GM18499 (cell line): ENCODE data around the gene CALD1.
A peak's percentile ranks its signal among the peaks of the same experiment; 100 is the strongest.
"Not testable (repeated sequence)": the region's sequence is repeated elsewhere in the genome, so short reads cannot be mapped to it uniquely, and the experiment has no call there.

ENCODE experiments used
- ATAC-seq: cut with Tn5 transposase; IDR thresholded peaks from one replicate; pipeline ENCODE4 v1.9.1; 2021; ENCODE audit warnings: moderate number of reproducible peaks; ENCODE audit not compliant: insufficient read depth, unreplicated experiment

CALD1 gene

GRCh38 chr7:134941185-134941900 lies 161.9 kb downstream of the CALD1 start:
- no peak for ATAC-seq

- ATAC-seq = no peak
Observed at GRCh38 chr7:134941952-134942351, 162.5 kb downstream of the CALD1 start.

DNA sequence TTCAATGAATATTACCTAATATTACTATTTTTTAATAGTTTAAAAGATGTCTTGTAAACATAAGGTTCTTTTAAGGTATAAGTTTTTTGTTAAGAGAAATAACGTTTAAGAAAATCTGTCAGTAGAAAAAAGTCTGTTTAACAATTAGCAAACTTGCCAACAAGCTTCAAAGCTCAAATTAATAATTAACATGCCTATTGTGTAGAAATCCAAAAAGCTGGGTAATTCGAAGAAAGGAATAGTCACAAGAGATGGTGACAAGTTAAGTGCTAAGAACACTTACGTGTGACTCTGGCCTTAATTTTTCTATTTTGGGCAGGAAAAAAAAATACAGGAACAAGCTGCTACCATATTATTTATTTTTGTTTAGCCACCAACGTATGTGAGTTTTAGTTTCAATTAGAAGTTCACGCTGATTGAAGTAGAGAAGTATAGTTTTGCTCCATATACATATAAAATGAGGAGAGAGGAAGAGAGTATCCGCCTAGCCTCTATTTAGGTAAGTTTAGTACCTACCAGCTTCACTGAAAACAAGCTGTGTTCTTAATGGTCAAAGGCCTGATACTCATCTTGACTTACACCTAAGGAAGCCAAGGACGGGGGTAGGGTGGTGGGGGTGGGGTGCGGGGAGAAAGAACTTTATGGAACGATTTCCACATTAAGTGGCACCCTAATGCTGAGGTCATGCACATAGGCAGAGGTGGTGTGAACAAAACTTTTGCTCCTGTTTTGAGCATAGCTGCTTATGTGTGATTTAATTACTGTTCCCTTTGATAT lies 163.4 kb downstream of the CALD1 start:
- no peak for ATAC-seq

GRCh38 chr7:134943785-134944400 lies 164.5 kb downstream of the CALD1 start:
- ATAC-seq = no peak

- no peak for ATAC-seq
Observed at GRCh38 chr7:134945691-134946090, 166.3 kb downstream of the CALD1 start.

- no peak for ATAC-seq
Observed at GRCh38 chr7:134946260-134946659, 166.8 kb downstream of the CALD1 start.

DNA sequence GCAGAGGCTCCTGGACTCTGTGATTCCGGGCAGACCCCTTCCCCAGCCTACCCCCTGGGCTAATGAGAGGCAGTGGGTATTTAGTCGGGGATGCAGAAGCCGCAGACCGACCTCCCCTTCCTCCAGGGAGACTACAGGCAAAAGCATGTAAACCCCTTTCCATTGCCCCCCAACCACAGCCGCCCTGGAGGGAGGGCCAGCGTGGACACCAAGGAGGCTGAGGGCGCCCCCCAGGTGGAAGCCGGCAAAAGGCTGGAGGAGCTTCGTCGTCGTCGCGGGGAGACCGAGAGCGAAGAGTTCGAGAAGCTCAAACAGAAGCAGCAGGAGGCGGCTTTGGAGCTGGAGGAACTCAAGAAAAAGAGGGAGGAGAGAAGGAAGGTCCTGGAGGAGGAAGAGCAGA lies 167.9 kb downstream of the CALD1 start:
- ATAC-seq = no peak

GRCh38 chr7:134947831-134948230 lies 168.4 kb downstream of the CALD1 start:
- no peak for ATAC-seq

DNA sequence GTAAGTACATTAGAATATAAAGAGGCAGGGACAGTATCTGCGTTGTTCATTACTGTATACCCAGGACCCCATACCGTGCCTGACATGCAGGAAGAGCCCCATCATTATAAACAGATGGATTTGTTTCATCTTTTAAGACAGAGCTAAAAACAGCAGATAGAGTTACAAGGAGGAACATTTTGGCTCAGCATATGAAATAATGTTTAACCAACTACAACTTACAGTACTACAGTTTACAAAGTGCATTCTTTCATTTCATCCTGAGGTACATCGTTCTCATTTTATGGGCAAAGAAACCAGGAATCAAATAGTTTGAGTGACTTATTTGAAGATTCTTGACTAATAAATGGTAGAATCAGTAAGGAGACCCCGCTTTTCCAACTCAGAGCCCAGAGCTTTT lies 168.8 kb downstream of the CALD1 start:
- ATAC-seq = no peak

- no peak for ATAC-seq
Observed at GRCh38 chr7:134948736-134949135, 169.3 kb downstream of the CALD1 start.

DNA sequence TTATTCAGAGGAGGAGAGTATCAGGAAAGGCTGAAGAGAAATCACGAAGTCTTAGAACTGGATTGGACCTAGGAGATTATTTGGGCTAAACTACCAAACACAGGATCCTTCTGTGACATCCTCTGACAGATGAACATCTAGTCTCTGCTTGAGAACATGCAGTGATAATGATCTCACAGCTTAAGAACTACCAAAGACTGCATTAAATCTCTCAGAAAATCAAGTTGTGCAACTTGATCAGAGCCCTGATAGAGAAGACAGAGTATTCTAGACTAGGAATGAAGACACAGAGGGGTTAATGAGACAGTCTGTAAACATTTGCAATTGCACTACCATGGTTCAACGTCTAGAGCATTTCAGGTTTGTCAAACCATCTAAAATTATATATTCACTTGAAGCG lies 169.7 kb downstream of the CALD1 start:
- no peak for ATAC-seq

DNA sequence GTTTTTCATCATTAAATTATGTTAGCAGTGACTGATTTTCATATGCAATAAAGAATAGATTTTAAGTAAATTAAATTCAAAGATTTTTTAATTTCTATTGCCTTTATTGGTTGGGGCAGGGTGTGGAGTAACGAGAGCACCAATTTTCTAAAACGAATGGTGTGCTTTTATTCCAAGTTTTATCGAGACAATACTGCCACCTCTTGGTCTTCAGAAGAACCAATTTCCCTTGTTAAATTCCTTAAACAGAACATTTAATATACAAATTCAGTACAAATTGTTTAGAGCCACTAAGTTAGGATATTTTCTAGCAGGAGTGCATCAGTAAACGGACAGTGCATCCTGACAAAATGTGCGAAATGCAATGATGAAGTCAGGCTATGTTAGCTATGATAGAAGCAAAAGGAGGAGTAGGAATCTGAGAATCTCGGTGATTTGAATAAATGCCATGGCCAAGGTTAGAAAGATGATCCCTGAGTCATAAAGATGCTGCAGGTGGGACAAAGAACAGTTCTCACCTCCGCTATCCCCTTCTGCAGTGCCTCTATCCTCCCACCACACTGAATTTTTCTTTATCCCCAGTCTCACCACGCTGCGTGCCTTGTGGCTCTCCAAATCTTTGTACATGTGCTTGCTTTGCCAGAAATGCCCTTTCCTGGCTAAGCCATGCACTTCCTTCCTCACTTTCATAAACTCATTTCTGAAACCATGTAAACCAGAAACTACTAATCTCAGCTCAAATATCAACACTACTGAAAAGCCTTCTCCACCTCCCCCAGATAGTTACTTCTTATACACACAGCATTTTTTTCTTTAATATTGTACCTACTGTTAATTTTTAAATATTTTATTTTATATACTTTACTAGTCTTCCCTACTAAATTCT lies 175.0 kb downstream of the CALD1 start:
- ATAC-seq = no peak

DNA sequence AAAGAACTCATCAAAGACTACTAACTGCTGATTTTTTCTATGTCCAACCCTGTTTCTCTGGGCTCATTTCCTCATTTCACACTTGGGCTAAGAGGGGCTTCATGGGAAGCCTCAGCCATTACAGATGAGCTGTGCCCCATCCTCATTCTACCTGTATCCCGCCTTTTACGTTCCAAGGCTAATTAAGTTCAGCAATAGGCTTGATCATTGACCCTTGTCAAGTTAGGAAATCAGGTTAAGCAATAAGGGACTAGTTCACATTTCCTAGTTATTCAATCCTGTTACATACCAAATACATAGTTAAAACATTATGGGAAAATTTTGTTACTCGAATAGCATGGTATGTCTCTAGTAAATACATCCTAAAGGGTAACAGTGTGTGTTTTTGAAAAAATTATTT lies 177.6 kb downstream of the CALD1 start:
- ATAC-seq = no peak

DNA sequence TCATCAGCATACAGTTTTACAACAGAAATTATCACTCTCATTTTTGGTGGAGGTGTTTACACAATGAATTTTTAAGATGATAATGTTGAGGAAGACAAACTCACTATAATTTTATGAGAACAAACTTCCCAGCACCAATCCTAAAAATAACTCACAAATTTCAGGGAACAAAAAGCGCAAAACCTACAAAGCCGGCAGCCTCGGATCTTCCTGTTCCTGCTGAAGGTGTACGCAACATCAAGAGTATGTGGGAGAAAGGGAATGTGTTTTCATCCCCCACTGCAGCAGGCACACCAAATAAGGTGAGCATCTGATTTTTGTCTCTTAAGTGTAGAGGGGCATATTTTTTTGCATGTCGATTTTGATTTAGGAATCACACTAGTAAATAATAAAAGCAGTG lies 180.4 kb downstream of the CALD1 start:
- ATAC-seq = no peak

GRCh38 chr7:134962270-134962780 lies 182.9 kb downstream of the CALD1 start:
- ATAC-seq = no peak

DNA sequence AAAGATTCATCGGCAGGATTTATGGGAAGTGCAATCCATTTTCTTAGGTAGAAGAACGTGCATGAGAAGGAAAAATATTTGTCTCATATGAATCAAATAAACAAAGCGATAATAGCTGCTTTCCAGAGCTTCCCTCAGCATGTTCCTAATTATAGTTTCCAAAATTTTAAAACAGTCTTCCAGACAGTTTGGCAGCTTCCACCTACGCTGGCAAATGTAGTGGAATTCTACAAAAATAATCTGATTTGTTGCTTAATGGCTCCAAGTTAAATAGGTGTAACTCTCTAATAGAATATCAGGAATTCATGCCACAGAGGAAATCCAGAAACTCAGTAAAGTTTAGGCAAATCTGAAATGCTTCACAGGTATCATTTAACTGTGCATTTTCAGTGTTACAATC lies 183.6 kb downstream of the CALD1 start:
- no peak for ATAC-seq

DNA sequence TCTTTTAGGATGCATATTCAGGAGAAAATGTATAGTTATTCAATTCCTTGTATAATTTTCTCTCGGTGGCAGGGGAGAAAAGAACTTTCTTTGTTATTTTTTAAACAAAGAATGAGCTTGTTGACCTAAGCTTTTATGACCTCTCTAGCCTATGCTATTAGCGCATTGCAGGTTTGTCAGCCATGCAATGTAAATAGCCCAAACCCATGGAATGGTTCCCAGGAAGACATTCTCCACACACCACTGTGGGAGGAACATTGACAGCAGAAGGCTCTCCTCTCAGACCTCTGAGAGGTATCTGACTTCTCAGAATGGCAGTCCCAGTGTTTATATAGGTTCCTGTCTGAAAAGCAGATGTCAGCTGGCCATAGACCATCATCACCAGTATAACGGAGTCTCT lies 187.3 kb downstream of the CALD1 start:
- no peak for ATAC-seq

- ATAC-seq = no peak
Observed at GRCh38 chr7:134968110-134968509, 188.7 kb downstream of the CALD1 start.

DNA sequence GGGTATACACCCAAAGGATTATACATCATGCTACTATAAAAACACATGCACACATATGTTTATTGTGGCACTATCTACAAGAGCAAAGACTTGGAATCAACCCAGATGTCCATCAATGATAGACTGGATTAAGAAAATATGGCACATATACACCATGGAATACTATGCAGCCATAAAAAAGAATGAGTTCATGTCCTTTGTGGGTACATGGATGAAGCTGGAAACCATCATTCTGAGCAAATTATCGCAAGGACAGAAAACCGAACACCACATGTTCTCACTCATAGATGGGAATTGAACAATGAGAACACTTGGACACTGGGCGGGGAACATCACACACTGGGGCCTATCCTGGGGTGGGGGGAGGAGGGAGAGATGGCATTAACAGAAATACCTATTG lies 202.2 kb downstream of the CALD1 start:
- ATAC-seq = not testable (repeated sequence)

GRCh38 chr7:134985894-134986362 lies 206.5 kb downstream of the CALD1 start:
- ATAC-seq = peak; percentile 26
